Frontal cortex (tissue), 4 donors: Measurements from ENCODE around the gene TAMALIN. TPM values are rescaled to one million over a fixed set of nuclear protein-coding genes. Genes with fewer than 3 reads are reported as not detected.
"Not testable (repeated sequence)": the region's sequence is repeated elsewhere in the genome, so short reads cannot be mapped to it uniquely, and the experiment has no call there.

ENCODE experiments used
- DNase-seq, 2 donors: peaks; one replicate each; pipeline ENCODE4 v3.0.0; 2012; ENCODE audit warnings: low spot score in 2 of 2
- FAIRE-seq: peaks from 2 replicates; lab custom pipeline; 2012; peaks lifted over from hg19 to GRCh38; lab: Jason Lieb, UNC
- total RNA-seq: library from RNA; depleted of rRNA; stranded (reverse); fragments of >200 nt; gene quantifications from one replicate; pipeline ENCODE4 v1.2.3, GENCODE V29; 2014
- donor health status: control.
- donor health status: control.
- donor health status: control.

Gene TAMALIN
- 2.4 TPM for total RNA-seq

DNA sequence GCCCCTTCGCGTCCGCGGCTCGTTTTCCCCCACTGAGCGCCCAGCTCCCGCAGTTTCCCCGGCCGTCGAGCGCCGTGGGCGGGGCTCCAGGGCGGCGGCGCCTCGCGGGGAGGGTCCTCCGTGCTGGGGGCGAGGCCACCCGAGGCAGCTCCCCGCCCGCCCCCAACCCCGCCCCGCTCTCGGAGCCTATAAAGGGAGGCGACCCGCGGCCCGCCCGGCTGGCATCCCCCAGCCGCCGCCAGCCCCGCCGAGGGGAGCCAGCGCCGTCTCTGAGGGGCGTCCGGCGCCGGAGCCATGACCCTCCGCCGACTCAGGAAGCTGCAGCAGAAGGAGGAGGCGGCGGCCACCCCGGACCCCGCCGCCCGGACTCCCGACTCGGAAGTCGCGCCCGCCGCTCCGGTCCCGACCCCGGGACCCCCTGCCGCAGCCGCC lies at the start of gene TAMALIN:
TAMALIN (plus strand) TSS at position 221 of the 432 bp plus-strand sequence; CDS start at position 295, 74 bp downstream.
- DNase-seq (peak; percentile 82 to 91), FAIRE-seq (no peak)

- FAIRE-seq (no peak), DNase-seq (no peak)
Measured at GRCh38 chr12:51958542-51958941, 48.2 kb upstream of the TAMALIN start.

GRCh38 chr12:51959211-51959610 lies 47.5 kb upstream of the TAMALIN start:
- DNase-seq (no peak), FAIRE-seq (no peak)

GRCh38 chr12:51959921-51960320 lies 46.8 kb upstream of the TAMALIN start:
- DNase-seq (no peak), FAIRE-seq (no peak)

GRCh38 chr12:51960488-51960887 lies 46.3 kb upstream of the TAMALIN start:
- no peak for DNase-seq
- no peak for FAIRE-seq

DNA sequence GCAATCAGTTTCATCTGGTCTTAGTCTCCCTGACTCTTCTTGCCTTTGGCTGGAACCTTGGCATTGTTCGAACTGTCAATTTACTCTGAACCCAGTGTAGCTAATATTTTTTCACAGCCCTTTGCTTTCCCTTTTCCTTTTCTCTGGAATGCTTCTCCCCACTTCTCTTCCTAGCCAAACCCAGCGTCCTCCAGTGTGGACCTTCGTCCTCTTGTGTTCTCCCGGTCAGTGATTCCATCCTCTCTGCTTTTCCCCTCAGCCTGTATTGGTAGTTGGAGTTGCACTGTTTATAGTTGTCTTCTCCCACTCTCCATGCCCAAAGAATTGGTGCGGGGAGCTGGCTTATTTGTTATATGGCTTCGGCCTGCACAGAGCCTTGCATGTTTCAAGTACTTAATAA lies 45.9 kb upstream of the TAMALIN start:
- no peak for DNase-seq
- no peak for FAIRE-seq

DNA sequence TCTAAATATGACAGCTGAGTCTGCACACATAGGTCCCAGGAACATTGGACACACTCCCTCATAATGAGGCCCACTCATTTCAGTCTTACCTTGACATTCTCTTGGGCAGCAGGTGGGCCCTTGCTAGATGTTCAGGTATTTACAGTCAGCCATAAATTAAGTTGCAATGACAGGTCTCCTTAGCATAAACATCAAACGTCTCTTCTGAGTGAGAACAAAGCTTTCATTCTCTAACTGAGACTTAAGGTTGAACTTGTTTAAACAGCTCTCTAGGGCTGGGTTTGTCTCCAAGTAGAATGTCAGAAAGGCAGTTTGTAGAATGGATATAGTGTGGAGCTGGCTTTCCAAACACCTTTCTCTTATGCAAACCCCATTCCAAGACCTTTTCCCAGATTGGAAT lies 44.9 kb upstream of the TAMALIN start:
- FAIRE-seq, result no peak
- DNase-seq, result no peak

DNA sequence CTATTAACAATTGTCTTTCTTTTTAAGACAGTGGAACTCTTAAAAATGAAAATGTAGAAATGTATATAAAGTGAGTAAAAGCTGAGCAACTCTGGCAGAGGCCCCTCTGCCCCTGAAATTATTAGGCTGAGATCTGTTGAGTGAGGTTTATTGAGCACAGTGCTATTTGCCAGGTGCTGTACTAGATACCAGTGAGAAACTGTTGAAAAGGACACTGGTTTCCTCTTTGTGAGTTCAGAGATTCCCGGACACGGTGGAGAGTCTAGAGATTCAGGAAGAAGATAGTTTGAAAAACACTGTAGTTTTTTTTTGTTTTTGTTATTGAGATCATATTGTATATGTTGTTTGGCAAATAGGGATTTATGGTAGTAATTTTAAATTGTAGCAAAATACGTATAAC lies 44.0 kb upstream of the TAMALIN start:
- DNase-seq (no peak), FAIRE-seq (no peak)

DNA sequence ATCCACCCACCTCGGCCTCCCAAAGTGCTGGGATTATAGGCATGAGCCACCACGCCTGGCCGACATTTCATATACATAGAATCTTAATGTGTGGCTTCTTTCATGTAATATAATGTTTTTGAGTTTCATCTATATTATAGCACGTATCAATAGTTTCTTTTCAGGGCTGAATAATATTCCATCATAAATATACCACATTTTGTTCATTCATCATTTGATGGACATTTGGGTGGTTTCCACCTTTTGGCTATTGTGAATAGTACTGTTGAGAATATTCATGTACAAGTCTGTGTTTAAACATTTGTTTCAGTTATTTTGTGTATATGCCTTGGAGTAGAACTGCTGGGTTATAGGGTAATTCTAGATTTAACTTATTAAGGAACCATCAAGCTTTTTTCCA lies 43.3 kb upstream of the TAMALIN start:
- no peak for DNase-seq
- FAIRE-seq, result no peak

DNA sequence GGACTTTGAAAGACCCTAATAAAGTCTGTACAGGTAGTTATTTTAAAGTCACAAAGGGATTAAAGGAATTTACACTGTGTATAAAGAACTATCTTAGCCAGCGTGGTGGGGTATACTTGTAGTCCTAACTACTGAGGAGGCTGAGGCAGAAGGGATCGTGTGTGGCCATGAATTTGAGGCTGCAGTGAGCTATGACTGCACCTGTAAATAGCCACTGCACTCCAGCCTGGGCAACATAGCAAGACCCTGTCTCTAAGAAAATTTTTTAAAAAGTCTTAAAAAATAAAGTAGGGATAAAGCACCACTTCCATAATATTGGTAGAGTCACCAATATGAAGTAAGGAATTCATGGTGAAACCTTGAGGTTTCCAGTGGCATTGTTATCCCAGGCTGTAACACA lies 37.1 kb upstream of the TAMALIN start:
- DNase-seq, result no peak
- FAIRE-seq, result no peak

DNA sequence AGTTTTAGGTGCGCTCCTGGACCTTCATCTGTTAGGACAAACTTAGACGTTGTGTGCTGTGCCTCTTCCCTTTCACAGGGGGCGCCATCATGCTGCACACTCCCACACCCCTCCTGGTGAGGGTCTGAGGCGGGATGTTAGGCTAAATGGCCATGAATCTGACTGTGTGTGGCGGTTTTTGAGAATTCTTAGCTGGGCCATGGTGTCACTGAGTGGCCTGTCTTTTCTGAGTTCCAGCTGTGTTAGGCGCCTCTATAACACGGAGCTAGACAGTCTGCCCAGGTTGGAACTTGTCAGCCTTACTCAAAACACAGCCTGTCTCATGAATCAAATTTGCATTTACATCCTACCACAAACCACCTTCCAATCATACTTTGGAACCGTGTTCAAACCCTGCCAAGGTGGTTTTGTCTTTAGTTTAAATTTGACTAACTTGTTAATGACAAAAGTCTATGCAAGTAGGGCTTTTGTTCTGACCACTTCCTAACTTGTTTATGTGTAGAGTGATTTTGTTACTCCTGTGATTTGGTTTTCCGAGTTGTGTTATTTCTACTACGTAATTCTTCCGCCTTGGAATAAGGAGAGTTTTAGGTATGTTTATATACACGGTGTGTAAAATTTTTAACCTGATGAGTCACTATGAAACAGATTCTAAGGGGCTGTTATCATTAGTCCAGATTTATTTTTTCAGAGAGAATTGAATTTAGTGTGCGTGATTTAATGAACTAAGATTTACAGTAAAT lies 35.7 kb upstream of the TAMALIN start:
- FAIRE-seq (no peak), DNase-seq (no peak)

DNA sequence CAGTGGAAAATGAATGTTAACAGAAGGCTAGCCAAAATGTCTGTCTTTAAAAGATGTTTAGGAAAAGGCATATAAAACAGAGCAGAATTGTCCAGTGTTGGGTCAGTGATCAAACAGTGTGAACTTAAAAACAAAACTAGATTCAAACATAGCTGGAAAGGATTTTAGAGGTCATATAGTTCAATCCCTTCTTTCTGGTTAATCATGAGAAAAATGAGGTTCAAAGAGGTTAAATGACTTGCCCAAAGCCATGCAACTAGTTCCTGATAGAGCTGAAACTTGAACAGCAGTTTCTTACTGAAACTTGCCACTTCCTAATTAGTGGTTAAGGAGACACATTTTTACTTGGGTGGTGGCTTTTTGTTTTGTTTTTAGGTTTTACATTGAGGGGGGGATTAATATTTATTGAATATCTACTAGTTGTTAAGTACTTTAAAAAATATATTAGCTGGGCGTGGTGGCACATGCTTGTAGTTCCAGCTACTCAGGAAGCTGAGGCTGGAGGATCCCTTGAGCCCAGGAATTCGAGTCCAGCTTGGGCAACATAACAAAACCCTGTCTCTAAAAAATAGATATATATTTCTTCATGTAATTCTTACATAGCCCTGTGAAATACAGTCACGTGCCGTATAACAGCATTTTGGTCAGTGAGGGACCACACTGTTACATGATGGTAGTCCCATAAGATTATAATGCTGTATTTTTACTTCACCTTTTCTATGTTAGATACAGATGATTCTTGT lies 34.9 kb upstream of the TAMALIN start:
- FAIRE-seq (no peak), DNase-seq (no peak)

DNA sequence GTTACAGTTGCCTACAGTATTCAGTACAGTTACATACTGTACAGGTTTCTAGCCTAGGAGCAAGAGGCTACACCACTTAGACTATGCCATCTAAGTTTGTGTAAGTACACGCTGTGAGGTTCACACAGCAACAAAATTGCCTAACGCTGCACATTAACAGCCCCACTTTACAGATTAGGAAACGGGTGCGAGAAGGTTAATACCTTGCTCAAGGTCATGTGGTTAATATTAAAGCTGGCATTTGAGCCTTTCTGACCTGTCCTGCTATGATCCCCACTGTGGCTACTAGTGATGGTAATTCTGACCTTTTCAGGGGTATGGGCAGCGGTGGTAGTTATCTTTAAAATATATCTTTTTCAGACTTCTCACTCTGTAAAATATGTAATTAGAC lies 34.3 kb upstream of the TAMALIN start:
- no peak for FAIRE-seq
- no peak for DNase-seq

DNA sequence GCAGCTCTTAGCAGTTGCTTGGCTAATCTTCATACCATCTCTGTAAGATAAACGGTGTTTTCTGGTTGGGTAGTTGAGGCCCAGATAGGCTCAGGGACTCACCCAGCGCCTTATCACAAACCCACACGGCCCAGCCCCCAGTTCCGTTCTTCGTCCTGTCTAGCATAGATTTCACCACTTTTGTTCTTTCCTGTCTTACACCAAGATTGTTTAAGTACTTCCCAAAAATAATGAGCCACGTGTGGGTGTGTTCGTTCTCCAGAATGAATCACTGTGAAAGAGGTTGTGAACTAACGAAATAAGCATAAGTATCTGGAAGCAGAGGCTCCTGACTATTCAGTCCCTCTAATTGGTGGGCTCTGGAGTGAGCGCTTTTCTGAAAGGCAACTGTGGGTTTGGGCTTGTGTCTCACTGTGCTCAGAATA lies 33.9 kb upstream of the TAMALIN start:
- FAIRE-seq (no peak), DNase-seq (no peak)

DNA sequence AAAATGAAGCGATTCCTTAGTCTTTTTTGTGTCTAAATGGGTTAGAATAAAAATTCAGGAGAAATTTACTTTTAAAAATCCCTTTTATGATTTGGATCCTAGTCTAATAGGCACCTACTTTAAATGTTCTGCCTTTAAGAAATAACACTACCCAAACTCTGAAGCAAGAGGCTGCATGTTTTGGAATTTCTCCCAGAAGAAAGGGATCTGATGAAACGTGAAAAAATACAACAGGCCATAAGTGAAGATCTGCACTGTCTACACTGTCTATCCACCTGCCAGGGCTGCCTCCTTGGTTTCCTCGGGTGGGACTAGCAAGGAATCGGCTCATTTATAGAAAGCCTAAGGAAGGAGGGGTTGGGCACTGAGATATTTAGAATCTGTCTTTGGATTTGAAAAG lies 33.2 kb upstream of the TAMALIN start:
- DNase-seq, result no peak
- FAIRE-seq, result no peak

- FAIRE-seq (no peak), DNase-seq (no peak)
Measured at GRCh38 chr12:51974646-51975045, 32.1 kb upstream of the TAMALIN start.

- FAIRE-seq (no peak), DNase-seq (no peak)
Measured at GRCh38 chr12:51975196-51975595, 31.6 kb upstream of the TAMALIN start.

DNA sequence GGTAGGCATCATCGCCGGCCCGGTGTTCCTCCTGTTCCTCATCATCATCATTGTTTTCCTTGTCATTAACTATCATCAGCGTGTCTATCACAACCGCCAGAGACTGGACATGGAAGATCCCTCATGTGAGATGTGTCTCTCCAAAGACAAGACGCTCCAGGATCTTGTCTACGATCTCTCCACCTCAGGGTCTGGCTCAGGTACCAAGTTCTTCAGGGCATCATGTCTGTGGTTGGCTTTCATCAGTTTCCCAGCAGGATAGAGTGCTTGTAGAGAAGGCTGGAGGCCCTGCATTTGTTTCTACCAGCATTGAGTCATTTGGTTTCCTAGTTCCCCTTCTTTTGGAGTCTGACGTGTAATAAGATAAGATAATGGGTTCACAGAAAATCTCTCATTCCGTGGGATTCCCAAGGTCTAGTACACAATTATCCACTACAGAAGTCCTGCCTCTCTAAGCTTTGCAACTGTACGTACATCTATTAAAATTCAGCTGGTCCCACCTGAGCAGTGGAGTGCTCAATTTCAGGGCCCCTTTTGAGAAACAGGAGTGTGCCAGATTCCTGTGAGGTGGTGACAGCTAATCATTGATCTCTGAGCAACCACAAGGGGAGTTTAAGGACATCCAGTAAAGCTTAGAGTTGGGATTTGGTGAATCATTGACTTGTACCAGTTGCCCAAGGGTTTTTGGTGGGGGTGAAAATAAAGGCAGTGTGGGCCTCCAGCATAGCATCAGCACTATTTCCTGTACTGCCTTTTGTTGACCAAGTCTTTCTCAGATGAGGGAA lies 30.2 kb upstream of the TAMALIN start:
- DNase-seq (no peak), FAIRE-seq (no peak)

- DNase-seq (no peak), FAIRE-seq (no peak)
Measured at GRCh38 chr12:51977320-51977753, 29.4 kb upstream of the TAMALIN start.

- not testable (repeated sequence) for FAIRE-seq, DNase-seq
Measured at GRCh38 chr12:51979306-51979705, 27.4 kb upstream of the TAMALIN start.
